Activated CD4-positive, alpha-beta T cell treated with anti-CD3 and anti-CD28 coated beads, Interleukin-2, amount 50 U/mL, for 48 hours (primary cell): ENCODE results near the gene ART3.
"Not testable (repeated sequence)": the region's sequence is repeated elsewhere in the genome, so short reads cannot be mapped to it uniquely, and the experiment has no call there.

Experiments used
- DNase-seq, 2 experiments: peaks; one replicate each; pipeline ENCODE4 v3.0.0-alpha.2; 2020

Gene ART3, protein sequence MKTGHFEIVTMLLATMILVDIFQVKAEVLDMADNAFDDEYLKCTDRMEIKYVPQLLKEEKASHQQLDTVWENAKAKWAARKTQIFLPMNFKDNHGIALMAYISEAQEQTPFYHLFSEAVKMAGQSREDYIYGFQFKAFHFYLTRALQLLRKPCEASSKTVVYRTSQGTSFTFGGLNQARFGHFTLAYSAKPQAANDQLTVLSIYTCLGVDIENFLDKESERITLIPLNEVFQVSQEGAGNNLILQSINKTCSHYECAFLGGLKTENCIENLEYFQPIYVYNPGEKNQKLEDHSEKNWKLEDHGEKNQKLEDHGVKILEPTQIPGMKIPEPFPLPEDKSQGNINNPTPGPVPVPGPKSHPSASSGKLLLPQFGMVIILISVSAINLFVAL

DNA sequence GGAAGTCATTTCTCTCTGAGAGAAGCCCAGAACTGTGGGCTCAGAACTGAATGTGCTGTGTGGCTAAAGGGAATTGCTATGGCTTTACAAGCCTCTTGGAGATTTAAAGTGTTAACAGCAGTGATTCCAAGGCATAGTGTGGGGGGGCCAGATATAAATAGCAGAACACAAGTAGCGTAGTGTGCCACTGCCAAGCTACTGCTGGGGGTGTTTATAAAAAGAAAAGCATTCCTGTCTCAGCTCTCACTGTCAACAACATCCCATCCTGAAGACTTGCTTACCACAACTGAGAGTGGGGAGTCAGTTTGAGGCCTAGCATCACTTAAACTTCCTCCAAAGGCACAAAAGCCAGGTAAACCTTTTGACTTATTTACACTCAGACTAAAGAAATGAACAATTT, at the start of gene ART3:
TSS of gene ART3 (plus strand) at position 242 of the 400 bp plus-strand sequence. CDS start 1,181 bp downstream, outside the sequence.
- DNase-seq = no peak

DNA sequence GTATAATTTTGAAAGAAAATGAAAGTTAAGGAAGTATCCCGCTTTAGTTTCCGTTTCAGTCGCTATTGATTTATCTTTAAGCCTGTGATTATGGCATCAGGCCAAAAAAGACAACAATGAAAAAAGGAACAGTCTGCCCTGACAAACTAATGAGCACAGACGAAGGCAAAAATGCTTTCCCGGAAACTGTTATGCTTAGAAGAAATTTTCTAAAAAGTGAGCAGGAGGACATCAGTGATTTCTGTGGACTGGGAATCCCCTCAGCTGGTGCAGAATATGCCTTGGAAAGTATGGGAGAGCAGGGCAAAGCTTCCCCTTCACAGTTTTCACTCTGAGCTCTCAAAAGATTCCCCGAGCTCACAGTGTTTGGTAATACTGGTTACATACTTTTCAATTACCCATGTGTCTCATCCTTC, 46.2 kb upstream of the ART3 start:
- no peak for DNase-seq

- no peak for DNase-seq
These were observed 45.2 kb upstream of the ART3 start for GRCh38 chr4:76029300-76029699.

DNA sequence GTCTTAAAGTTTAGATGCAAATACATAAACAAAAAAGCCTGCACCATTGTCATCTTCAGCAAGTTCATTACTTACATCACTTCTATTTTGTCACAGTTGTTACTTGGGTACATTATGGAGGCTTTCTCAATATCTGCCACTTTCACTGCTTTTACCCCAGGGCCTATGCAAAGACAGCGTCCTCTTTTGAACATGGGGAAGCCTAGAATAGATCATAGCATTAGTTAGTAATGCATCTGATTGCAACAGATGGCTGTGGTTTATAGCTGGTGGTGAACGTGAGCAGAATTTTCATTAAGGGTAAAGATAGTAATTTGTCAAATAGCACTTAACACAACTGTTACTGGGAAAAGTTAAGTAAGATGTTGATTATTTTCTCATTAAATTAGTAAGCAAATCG, 39.4 kb upstream of the ART3 start:
- no peak for DNase-seq

- DNase-seq = no peak
These were observed 38.6 kb upstream of the ART3 start, which contains the start of gene CXCL11 for GRCh38 chr4:76035799-76036380. Gene CXCL11 (minus strand): TSS chr4:76036070. CDS start chr4:76035987, 83 bp downstream.

GRCh38 chr4:76036855-76037254, 37.7 kb upstream of the ART3 start:
- DNase-seq = no peak

DNA sequence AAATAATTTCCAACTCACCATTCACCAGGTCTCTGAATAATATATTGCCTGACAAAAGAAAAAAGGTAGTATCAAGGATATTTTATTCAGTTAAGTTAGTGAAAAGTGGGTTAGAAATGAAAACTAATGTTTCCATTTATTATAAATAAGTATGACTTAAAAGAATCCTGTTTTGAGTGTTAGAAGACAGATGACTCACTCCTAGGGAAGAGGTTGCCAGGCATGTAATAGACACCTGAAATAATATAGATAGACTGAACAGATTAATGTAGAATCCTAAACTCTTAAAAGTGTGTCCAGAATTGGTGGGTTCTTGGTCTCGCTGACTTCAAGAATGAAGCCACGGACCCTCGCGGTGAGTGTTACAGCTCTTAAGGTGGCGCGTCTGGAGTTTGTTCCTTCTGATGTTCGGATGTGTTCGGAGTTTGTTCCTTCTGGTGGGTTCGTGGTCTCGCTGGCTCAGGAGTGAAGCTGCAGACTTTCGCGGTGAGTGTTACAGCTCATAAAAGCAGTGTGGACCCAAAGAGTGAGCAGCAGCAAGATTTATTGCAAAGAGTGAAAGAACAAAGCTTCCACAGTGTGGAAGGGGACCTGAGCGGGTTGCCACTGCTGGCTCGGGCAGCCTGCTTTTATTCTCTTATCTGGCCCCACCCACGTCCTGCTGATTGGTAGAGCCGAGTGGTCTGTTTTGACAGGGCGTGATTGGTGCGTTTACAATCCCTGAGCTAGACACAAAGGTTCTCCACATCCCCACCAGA, 32.1 kb upstream of the ART3 start:
- not testable (repeated sequence) for DNase-seq

GRCh38 chr4:76043306-76043705, 31.2 kb upstream of the ART3 start:
- DNase-seq = not testable (repeated sequence)

DNA sequence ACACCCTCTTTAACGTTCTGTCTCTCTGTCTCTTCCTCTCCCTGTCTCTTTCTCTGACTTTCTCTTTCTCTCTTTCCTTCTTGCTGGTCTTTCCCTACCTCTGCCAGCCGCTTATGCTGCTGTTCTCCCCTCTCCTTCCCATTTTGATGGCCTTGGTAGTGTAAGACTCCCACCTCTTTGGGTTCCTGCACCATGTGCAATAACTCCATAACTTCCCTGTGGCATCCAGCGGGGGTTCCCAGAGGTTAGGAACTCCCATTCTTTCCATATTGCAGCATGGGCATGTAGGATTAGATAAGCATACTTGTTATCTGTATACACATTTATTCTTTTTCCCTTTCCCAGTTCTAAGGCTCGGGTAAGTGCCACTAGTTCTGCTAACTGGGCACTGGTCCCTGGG, 29.8 kb upstream of the ART3 start:
- DNase-seq = not testable (repeated sequence)

DNA sequence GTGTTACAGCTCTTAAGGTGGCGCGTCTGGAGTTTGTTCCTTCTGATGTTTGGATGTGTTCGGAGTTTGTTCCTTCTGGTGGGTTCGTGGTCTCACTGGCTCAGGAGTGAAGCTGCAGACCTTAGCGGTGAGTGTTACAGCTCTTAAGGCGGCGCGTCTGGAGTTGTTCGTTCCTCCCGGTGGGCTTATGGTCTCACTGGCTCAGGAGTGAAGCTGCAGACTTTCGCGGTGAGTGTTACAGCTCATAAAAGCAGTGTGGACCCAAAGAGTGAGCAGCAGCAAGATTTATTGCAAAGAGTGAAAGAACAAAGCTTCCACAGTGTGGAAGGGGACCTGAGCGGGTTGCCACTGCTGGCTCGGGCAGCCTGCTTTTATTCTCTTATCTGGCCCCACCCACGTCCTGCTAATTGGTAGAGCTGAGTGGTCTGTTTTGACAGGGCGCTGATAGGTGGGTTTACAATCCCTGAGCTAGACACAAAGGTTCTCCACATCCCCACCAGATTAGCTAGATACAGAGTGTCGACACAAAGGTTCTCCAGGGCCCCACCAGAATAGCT, 24.6 kb upstream of the ART3 start:
- DNase-seq = not testable (repeated sequence)

DNA sequence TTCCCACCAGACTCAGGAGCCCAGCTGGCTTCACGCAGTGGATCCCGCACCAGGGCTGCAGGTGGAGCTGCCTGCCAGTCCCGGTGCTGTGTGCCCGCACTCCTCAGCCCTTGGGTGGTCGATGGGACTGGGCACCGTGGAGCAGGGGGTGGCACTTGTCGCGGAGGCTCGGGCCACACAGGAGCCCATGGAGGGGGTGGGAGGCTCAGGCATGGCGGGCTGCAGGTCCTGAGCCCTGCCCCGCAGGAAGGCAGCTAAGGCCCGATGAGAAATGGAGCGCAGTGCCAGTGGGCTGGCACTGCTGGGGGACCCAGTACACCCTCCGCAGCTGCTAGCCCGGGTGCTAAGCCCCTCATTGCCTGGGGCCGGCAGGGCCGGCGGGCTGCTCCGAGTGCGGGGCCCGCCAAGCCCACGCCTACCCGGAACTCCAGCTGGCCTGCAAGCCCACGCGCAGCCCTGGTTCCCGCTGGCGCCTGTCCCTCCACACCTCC, 23.9 kb upstream of the ART3 start:
- DNase-seq = not testable (repeated sequence)

- DNase-seq = no peak
These were observed 20.8 kb upstream of the ART3 start for GRCh38 chr4:76053730-76054129.

DNA sequence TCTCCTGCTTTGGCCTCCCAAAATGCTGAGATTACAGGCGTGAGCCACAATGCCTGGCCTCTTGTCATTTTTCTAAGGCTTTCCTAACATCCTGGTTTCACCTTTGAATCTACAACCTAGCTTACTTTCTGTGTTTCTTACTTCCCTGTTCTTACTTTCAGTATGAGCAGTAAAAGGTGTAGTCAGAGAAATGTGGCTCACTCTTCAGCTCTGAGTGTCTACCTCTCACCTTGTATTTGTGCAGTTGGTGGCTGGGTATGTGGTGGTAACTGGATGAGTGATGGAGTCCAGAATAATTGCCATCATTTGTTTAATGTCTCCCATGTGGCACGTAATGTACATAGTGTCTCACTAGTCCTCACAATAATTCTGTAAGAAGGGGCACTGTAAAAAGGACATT, 19.5 kb upstream of the ART3 start:
- DNase-seq = peak in 1 of 2 experiments; percentile 32

GRCh38 chr4:76055421-76055820, 19.1 kb upstream of the ART3 start:
- DNase-seq = no peak

DNA sequence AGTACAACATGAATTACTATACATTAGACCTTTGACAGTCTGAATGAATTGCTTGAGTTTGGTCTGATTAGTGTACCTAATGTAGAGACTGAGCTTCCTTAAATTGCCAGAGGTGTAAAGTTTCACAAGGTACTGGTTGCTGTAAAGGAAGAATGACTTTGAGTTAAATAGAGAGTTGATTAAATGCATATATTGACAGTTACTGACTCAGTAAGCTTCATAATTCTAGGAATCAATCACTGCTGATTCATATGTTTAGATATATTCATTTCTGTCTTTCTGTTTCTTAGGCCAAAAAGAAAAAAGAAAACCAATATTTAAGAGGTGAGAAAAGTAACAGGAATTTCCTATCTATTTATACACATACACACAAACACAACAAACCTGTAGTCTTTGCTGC, 16.2 kb upstream of the ART3 start:
- no peak for DNase-seq

- DNase-seq = no peak
These were observed 15.6 kb upstream of the ART3 start for GRCh38 chr4:76058888-76059426.

- no peak for DNase-seq
These were observed 14.8 kb upstream of the ART3 start for GRCh38 chr4:76059750-76060149.

- no peak for DNase-seq
These were observed 14.0 kb upstream of the ART3 start for GRCh38 chr4:76060506-76060905.

- DNase-seq = no peak
These were observed 13.1 kb upstream of the ART3 start for GRCh38 chr4:76061421-76061820.

DNA sequence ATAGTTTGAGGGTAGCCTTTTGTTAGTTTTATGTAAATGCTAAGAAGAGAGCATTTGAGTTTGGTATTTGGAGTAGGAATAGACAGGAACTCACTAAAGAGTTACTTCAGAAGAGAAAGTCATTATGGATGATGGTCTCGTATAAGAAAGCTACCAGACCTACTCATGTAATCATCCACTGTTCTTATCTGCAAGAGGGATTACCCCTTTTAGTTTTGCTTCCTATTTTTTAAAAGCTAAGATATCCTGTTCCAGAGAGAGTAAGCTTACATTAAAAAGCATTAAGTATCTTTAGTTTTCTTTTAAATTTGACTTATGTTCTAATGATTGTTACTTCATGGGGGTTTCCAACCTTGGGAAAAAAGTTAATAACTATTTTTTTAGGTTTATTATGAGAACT, 12.5 kb upstream of the ART3 start:
- no peak for DNase-seq

DNA sequence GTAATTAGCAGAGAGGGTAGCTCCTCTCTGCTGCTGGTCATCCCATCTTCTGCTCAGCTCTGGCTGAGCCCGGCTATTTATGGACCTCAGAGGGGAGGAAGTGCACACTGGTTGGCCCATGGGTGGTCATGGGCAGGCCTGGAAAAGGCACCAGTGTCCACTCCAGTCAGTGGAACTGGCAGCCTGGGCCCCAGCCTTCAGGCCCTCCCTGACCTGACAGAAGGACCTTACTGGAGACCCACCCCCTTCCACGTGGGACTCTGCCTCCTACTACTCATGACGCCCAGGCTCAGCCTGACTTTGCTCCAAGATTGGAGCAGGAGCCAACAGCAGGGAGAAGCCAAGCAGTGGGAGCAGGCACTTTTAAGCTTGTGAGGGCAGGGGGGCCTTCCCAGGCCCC, 8.0 kb upstream of the ART3 start:
- no peak for DNase-seq

GRCh38 chr4:76067652-76068286, 6.7 kb upstream of the ART3 start:
- peak; percentile 74 to 83 for DNase-seq
